Spleen (tissue), 11 donors: Measurements from ENCODE around the gene TMEM270. TPM values are rescaled to one million over a fixed set of nuclear protein-coding genes. Genes with fewer than 3 reads are reported as not detected.
A peak's percentile ranks its signal among the peaks of the same experiment; 100 is the strongest.

ENCODE experiments used
- DNase-seq: peaks from one replicate; pipeline ENCODE4 v3.0.0-alpha.2; 2020
- H3K27ac ChIP-seq, 8 donors: fragments of 200-600 bp; sonication (generic) in 7 of 8; 1 replicate in 4 of 8; 2 replicates in 4 of 8; pipeline versions ENCODE4 v1.5.0 to v1.8.0; 2016 to 2021; ENCODE audit warnings: inconsistent platforms in 4 of 8, mild to moderate bottlenecking in 4 of 8, moderate library complexity in 1 of 8
- H3K27me3 ChIP-seq, 7 donors: fragments of 200-600 bp; sonication (generic) in 6 of 7; replicated peaks in 1 of 7; 1 replicate in 4 of 7; 2 replicates in 3 of 7; pipeline versions ENCODE4 v1.5.0 to v1.8.0; 2016 to 2021; ENCODE audit warnings: inconsistent platforms in 3 of 7, mild to moderate bottlenecking in 1 of 7
- H3K36me3 ChIP-seq, 6 donors: fragments of 200-600 bp; sonication (generic) in 5 of 6; 1 replicate in 4 of 6; 2 replicates in 2 of 6; pipeline versions ENCODE4 v1.5.0 to v1.8.0; 2016 to 2021; ENCODE audit warnings: inconsistent platforms in 2 of 6
- H3K4me1 ChIP-seq, 6 donors: fragments of 200-600 bp; sonication (generic) in 5 of 6; 1 replicate in 3 of 6; 2 replicates in 3 of 6; pipeline versions ENCODE4 v1.5.0 to v1.8.0; 2016 to 2021; ENCODE audit warnings: inconsistent platforms in 3 of 6
- H3K4me3 ChIP-seq, 8 donors: fragments of 200-600 bp; sonication (generic) in 7 of 8; 1 replicate in 4 of 8; 2 replicates in 4 of 8; pipeline versions ENCODE4 v1.5.0 to v1.8.0; 2016 to 2021; ENCODE audit warnings: inconsistent platforms in 4 of 8, mild to moderate bottlenecking in 4 of 8, moderate library complexity in 2 of 8
- H3K9me3 ChIP-seq, 8 donors: fragments of 200-600 bp; sonication (generic) in 7 of 8; 1 replicate in 4 of 8; 2 replicates in 4 of 8; pipeline versions ENCODE4 v1.5.0 to v1.8.0; 2016 to 2021; ENCODE audit warnings: inconsistent platforms in 4 of 8
- CTCF ChIP-seq, 11 experiments: fragments of 200-600 bp in 7 of 11; fragments of 450-650 bp in 4 of 11; sonication (generic) in 4 of 11; IDR thresholded peaks in 8 of 11; conservative IDR thresholded peaks in 3 of 11; 1 replicate in 7 of 11; 2 replicates in 4 of 11; pipeline versions ENCODE4 v1.4.0 to v1.8.0; 2016 to 2021; ENCODE audit warnings: antibody characterized with exemption in 11 of 11, inconsistent platforms in 4 of 11, mild to moderate bottlenecking in 1 of 11
- POLR2A ChIP-seq, 3 donors: fragments of 450-650 bp; IDR thresholded peaks; one replicate each; pipeline ENCODE4 v1.5.1; 2017; ENCODE audit warnings: antibody characterized with exemption in 3 of 3, mild to moderate bottlenecking in 1 of 3
- POLR2AphosphoS5 ChIP-seq, 3 donors: sonication (generic); formaldehyde crosslinking; IDR thresholded peaks; one replicate each; pipeline ENCODE4 v1.5.1; 2017; ENCODE audit warnings: antibody characterized with exemption in 3 of 3
- WGBS, 5 donors: extraction: QIAGEN DNeasy Blood & Tissue Kit in 3 of 5; methylation state at CpG; one replicate each; pipeline versions ENCODE4 v1.1.5 to v1.1.7; 2013 to 2018; 5-methylcytosine and 5-hydroxymethylcytosine counted together
- intact Hi-C: fragments of 100-400 bp; cut with DNase I; formaldehyde crosslinking; loops from one replicate; pipeline ENCODE4 v1.15.0; 2023; ENCODE audit warnings: low total_unique reads
- polyA plus RNA-seq, 3 donors: library from polyadenylated mRNA; stranded (reverse); fragments of 200-250 nt; gene quantifications; one replicate each; pipeline ENCODE4 v1.2.1, GENCODE V29; 2013
- total RNA-seq, 7 donors: library from RNA; depleted of rRNA in 3 of 7; stranded (reverse); fragments of >200 nt in 3 of 7; fragmentation: NEBNext Ultra II Directional in 4 of 7; extraction: Animal tissue kit (Norgen Biotek cat#: 25700) in 4 of 7; gene quantifications; one replicate each; pipeline versions ENCODE4 v1.1.0 to v1.2.1, GENCODE V29; 2016 to 2021
- donor health status: healthy with polysubstance abuse.
- donor health status: DM: no; HTN: no; CAD: no; lungs with moderate emphysema.
- donor health status: DM: no; HTN: no; CAD: no.
- donor health status: Bipolar disorder and iron deficiency.
- donor health status: healthy.
- donor health status: DM: no; HTN: no; CAD: no.
- donor health status: DM: yes; HTN: yes; CAD: no.

The TMEM270 gene
- total and polyA plus RNA-seq, 10 donors = not detected

GRCh38 chr7:73903321-73904218 is 42.6 kb downstream of the TMEM270 start:
- Histone ChIP-seq H3K36me3 (no peaks in the 10 kb centered on the region), H3K4me1 (peaks cover 0 to 12% (median under 1%) of the 10 kb centered on the region in 6 donors), H3K9me3 (no peaks in the 10 kb centered on the region), H3K27ac (no peak overlapping the region), H3K4me3 (no peak overlapping the region), H3K27me3 (no peaks in the 10 kb centered on the region)
- no peak for TF ChIP-seq CTCF (IDR thresholded peaks at IDR 0.05 in 8 of 11, conservative IDR thresholded peaks at IDR 0.05 in 3 of 11)
- no peak for TF ChIP-seq POLR2A (IDR thresholded peaks at IDR 0.05)
- TF ChIP-seq POLR2AphosphoS5 (IDR thresholded peaks at IDR 0.05) = no peak
- WGBS, 5 donors = 72 to 92% (median 88%) methylated on average over 14 to 15 of the region's 15 CpGs
- intact Hi-C loops = no loop called here
- peak; percentile 42 for DNase-seq

DNA sequence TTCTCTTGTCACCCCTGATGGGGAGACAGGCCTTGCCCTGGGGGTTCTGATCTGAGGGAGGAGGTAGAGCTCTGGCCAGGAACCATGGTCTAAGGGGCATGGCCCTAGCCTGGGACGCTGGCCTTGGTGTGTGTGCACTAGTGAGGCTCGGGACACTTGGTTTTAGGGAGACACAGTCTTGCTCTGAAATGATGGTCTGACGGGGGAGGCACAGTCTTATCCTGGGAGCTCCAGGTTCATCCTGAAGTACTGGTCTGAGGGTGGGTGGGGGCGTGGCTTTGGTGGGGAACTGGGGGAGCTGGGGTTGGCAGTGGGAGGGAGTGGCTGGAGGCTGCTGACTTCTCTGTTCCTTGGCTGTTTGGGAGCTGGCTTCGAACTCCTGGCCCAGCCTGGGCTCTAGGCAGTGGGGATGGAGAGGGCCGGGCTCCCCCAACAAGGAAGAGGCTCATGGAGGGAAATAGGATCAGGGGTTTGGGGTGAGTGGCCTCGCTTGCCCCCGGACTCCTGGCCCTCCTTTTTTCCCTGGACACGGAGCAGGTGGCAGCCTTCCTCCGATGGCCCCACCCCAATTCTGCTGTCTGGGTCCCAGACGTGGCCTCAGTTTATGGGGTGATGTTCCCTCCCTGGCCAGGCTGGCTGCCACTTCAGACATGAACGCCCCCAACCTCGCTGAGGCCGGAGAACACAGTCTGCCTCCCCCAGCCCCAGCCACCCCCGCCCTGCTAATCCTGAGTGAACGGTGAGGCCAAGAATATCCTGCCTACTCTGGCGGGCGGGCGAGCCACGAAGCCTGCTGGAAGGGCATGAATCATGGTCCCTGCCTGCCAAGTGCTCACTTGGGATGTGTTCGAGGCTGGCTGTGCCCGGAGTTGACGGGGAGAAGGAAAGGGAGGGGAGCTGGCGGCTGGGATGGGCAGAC is 43.5 kb downstream of the TMEM270 start:
- Histone ChIP-seq H3K27ac (no peak overlapping the region), H3K27me3 (no peaks in the 10 kb centered on the region), H3K9me3 (no peaks in the 10 kb centered on the region), H3K36me3 (no peaks in the 10 kb centered on the region), H3K4me1 (peaks cover 0 to 20% (median 9%) of the 10 kb centered on the region in 6 donors), H3K4me3 (no peak overlapping the region)
- peak; percentile 65 for DNase-seq
- intact Hi-C loops = no loop called here
- TF ChIP-seq CTCF (IDR thresholded peaks at IDR 0.05 in 8 of 11, conservative IDR thresholded peaks at IDR 0.05 in 3 of 11) (no peak), POLR2A (IDR thresholded peaks at IDR 0.05) (no peak), POLR2AphosphoS5 (IDR thresholded peaks at IDR 0.05) (no peak)
- WGBS, 5 donors = 67 to 87% (median 85%) methylated on average over 22 to 24 of the region's 24 CpGs

GRCh38 chr7:73905360-73905759 is 44.4 kb downstream of the TMEM270 start:
- TF ChIP-seq POLR2A (IDR thresholded peaks at IDR 0.05) = no peak
- Histone ChIP-seq H3K4me1 (peaks cover 0 to 23% (median 12%) of the 10 kb centered on the region in 6 donors), H3K4me3 (no peak overlapping the region), H3K36me3 (no peaks in the 10 kb centered on the region), H3K27ac (no peak overlapping the region), H3K27me3 (no peaks in the 10 kb centered on the region), H3K9me3 (no peaks in the 10 kb centered on the region)
- DNase-seq = peak; percentile 51
- intact Hi-C loops = no loop called here
- 82 to 95% (median 86%) methylated on average over 12 to 15 of the region's 15 CpGs for WGBS, 5 donors

DNA sequence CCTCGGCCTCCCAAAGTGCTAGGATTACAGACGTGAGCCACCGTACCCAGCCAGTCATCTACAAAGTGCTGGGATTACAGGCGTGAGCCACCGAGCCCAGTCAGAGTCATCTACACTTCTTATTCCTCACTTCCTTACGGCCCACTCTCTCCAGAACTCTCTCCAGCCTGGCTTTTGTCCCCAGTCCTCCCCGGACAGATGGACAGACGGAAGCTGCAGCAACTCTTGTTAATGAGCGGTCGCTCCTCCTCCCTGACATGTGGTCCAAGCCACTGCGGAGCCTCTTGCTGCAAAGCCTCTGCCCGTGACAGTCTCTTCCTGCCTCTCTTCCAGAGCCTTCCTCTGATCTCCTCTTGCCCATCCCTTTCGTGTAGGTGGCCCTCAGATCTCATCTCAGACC is 45.9 kb downstream of the TMEM270 start:
- 66 to 82% (median 75%) methylated on average over 13 of the region's 13 CpGs for WGBS, 5 donors
- Histone ChIP-seq H3K27ac (peak overlapping the region in 1 of 8 donors; percentile 31), H3K27me3 (no peaks in the 10 kb centered on the region), H3K4me1 (peaks cover 0 to 23% (median 12%) of the 10 kb centered on the region in 6 donors), H3K36me3 (no peaks in the 10 kb centered on the region), H3K9me3 (no peaks in the 10 kb centered on the region), H3K4me3 (no peak overlapping the region)
- peak; percentile 68 for DNase-seq
- TF ChIP-seq CTCF (IDR thresholded peaks at IDR 0.05 in 8 of 11, conservative IDR thresholded peaks at IDR 0.05 in 3 of 11) (no peak), POLR2A (IDR thresholded peaks at IDR 0.05) (no peak), POLR2AphosphoS5 (IDR thresholded peaks at IDR 0.05) (peak in 1 of 3 donors; percentile 57)
- intact Hi-C loops = no loop called here
